NCI-H1694 (cell line): Measurements from ENCODE around the gene LLGL2.
"Not testable (repeated sequence)": the region's sequence is repeated elsewhere in the genome, so short reads cannot be mapped to it uniquely, and the experiment has no call there.

Experiments used
- DNase-seq: peaks from one replicate; lab custom pipeline; 2025; lab: John Stamatoyannopoulos, UW

LLGL2 gene, protein sequence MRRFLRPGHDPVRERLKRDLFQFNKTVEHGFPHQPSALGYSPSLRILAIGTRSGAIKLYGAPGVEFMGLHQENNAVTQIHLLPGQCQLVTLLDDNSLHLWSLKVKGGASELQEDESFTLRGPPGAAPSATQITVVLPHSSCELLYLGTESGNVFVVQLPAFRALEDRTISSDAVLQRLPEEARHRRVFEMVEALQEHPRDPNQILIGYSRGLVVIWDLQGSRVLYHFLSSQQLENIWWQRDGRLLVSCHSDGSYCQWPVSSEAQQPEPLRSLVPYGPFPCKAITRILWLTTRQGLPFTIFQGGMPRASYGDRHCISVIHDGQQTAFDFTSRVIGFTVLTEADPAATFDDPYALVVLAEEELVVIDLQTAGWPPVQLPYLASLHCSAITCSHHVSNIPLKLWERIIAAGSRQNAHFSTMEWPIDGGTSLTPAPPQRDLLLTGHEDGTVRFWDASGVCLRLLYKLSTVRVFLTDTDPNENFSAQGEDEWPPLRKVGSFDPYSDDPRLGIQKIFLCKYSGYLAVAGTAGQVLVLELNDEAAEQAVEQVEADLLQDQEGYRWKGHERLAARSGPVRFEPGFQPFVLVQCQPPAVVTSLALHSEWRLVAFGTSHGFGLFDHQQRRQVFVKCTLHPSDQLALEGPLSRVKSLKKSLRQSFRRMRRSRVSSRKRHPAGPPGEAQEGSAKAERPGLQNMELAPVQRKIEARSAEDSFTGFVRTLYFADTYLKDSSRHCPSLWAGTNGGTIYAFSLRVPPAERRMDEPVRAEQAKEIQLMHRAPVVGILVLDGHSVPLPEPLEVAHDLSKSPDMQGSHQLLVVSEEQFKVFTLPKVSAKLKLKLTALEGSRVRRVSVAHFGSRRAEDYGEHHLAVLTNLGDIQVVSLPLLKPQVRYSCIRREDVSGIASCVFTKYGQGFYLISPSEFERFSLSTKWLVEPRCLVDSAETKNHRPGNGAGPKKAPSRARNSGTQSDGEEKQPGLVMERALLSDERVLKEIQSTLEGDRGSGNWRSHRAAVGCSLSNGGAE

DNA sequence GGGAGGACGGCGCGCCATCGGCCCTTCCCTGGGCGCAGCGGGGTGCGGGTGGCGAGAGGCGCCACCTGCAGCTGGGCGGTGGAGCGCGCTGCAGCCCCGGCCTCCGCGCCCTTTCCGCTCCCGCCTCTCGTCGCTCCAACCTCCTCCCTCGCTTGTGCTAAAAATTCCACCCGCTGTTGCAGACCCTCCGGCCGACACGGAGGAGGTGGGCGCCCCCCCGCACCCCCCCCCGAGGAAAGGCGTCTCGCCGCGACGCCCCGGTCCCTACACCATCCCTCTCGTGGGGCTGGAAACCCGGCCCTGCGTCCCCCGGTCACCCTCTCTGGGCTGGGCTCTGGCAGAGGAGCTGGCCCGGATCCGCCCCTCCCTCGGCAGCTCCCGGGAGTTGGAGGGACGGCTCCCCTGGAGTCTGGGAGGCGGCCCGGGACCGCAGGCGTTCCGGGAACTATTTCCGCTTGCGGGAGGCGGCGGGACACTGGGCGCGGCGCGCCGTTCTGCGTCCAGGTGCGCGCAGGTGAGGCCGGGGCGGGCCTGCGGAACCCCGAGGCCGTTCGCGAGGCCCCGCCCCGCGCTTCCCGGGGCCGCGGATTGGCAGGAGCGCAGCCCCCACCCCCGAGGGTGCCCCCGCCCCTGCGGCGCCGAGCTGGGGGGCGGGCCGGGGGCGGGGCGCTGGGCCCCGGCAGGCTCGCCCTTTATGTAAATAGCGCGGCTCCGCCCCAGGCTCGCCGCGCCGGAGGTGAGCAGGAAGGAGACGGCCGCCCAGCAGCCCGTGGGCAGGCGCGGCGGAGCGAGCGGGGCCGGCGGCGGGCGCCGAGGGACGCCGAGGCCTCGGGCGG lies at the start of gene LLGL2:
Gene LLGL2, plus strand, starts transcription at position 728 of the 836 bp plus-strand sequence. CDS start 17,730 bp downstream, outside the sequence.
- peak; percentile 38 for DNase-seq

- DNase-seq: no peak
These were observed 49.6 kb upstream of the LLGL2 start for GRCh38 chr17:75475851-75476250.

DNA sequence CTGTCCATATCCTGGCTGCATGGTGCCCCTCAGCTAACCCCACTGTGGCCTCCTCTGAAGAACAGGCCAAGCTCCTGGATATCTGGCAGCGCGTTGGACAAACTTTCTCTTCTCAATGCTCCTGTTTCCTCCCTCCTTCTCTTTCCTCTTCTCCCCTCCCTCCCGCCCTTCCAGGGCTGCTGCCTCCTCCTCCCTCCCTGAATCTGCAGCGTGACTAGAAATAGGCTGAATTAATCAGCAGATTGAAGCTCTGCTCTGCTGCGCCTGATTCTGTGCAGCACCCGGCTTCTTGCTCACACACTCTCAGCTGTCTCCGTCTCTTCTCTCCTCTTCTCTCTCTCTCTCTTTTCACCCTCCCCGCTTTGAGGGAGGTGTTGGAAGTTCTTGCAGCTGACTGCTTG lies 49.2 kb upstream of the LLGL2 start:
- DNase-seq: no peak

- no peak for DNase-seq
These were observed 48.6 kb upstream of the LLGL2 start for GRCh38 chr17:75476752-75477489.

- not testable (repeated sequence) for DNase-seq
These were observed 48.0 kb upstream of the LLGL2 start for GRCh38 chr17:75477490-75477862.

DNA sequence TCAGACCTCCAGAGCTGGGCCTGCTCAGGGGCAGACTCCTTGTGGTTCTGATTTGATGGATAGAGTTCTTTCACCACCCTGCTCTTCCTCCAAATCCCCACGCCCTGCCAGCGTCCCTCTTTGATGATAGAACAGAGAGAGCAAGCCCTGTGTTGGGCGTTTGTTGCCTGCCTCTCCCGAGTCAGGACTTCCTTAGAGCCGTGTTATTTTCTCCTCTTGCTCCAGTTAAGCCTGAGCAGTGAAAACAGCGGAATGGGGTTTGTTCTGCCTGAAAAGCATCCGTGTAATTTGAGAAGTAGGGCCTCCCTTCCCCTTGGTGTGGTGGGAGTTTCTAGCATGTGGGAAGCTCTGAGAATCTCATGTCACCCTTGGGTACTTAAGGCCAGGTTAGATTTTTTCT lies 47.0 kb upstream of the LLGL2 start:
- DNase-seq: no peak

DNA sequence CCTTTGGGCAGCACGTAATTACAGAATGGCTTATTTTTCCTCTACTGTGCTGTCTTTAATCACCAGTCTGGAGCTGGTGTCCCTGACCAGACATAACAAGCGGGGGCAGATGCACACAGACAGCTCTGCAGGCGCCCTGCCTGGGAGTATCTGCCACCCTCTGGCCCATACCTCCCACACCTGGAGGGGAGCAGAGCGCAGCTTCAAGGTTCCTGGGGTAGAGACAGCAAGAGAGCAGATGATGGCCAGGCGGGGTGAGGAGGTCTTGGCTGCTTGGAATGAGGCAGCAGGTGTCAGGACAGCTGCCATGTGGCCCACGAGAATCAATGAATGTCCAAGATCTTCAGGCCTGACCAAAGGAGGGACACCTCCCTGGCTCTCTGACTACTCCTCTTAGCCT lies 45.2 kb upstream of the LLGL2 start:
- DNase-seq: no peak

DNA sequence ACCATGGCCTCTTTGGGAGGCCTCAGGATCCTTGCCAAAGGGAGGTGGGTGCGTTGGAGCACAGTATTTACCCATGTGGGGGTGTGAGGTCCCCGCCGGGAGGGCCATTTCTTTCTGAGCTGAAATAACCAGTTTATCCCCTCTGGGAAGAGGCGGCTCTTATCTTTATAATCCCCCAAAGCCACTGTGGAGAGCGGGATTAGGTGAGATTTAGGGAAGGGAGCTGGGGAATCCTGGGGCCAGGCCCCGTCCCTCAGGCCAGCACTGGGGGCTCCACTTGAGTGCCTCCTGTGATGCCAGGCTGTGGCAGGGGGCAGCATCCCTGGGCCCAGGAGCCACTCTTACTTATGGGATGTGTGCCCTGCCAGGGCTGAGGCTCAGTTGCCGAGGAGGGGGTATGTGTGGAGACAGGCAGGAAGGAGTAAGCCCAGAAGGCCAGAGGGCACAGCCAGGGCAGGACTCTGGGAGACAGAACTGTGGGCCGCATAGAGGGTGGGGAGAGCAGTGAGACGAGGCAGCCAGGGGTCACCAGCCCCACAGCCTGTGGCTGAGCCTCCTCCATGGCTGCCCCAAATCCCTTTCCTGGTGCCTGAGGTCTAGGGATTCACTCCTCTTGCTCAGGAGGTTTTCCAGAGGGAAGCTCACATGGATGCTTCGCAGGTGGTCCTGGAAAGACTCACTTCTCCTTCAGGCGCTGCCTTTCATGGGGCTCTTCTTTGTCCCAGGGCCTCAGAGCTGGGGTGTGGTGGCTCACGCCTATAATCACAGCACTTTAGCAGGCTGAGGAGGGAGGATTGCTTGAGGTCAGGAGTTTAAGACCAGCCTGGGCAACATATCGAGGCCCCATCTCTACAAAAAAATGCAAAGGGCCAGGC lies 44.1 kb upstream of the LLGL2 start:
- DNase-seq: no peak

- no peak for DNase-seq
These were observed 43.2 kb upstream of the LLGL2 start for GRCh38 chr17:75482098-75482942.

GRCh38 chr17:75485688-75486087 lies 39.8 kb upstream of the LLGL2 start:
- no peak for DNase-seq

- no peak for DNase-seq
These were observed 39.3 kb upstream of the LLGL2 start for GRCh38 chr17:75486151-75486550.

DNA sequence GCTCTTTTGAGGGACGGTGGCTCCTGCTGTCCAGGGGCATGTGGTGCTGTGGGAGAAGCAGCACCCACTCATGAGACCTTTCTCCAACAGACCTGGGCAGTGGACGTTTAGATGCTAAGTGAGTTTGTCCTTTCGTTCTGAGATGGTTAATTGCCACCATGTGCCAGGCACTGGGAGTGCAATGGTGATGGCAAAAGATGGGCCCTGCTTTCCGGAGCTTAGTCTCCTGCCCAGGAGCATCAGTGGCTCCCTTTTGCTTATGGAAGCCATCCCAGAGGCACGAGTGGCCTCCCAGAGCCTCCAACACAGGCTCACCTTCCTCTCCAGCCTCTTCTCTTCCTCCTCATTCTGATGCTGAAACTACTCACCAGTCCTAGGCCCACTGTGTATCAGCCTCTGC lies 38.5 kb upstream of the LLGL2 start:
- DNase-seq: no peak

DNA sequence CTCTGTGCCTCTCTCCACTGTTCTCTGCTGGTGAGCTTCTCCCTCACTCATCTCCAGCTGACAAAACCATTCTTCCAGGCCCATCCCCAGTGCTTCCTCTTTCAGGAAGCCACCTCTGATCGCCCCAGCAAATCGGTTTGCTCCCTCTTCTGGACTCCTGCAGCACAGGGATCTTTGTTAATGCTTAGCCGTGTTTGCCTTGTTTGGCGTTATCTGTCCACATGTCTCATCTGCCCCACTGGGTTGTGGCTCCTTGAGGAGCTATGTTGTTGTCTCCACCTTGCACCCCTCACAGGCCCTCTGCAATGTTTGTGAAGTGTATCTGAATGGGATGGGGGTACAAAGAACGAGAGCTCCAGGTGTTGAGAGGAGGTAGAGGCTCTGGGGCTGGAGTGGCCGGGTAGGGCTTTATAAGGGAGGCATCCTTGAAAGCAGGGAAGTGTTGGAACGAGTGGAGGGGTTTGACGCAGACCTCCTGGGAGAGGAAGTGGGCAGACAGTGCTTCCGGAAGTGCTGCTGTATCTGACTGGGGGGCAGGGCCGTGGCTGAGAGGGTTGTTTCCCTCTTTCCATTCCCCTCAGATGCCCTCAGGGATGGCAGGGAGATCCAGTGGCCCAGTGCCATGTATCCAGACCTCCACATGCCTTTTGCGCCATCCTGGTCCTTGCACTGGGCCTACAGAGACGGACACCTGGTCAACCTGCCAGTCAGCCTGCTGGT lies 38.0 kb upstream of the LLGL2 start:
- DNase-seq: no peak

- no peak for DNase-seq
These were observed 36.6 kb upstream of the LLGL2 start for GRCh38 chr17:75488693-75489510.

DNA sequence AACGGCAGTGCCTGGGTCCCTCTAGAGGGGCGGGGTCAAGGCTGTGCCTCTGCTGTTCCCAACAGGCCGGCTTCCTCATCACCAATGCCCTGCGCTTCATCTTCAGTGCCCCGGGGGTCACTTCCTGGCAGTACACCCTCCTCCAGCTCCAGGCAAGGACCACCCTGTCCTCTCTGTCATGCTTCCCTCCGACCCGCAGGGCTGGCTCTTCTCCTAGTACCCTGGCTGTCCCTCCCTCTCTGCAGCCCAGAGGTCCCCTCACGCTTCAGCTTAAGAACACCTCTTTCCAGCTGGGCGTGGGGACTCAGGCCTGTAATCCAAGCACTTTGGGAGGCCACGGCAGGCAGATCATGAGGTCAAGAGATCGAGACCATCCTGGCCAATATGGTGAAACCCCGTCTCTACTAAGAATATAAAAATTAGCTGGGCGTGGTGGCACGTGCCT lies 36.0 kb upstream of the LLGL2 start:
- no peak for DNase-seq

- no peak for DNase-seq
These were observed 35.2 kb upstream of the LLGL2 start for GRCh38 chr17:75490173-75490743.

- DNase-seq: no peak
These were observed 34.4 kb upstream of the LLGL2 start for GRCh38 chr17:75490953-75491649.
